Endothelial cell of umbilical vein (primary cell): ENCODE results near the gene AMPH.

Source experiments
- EZH2 ChIP-seq: IDR thresholded peaks from 2 replicates; pipeline ENCODE4 v1.6.1; 2012; ENCODE audit warnings: borderline replicate concordance, low read depth, mild to moderate bottlenecking, moderate library complexity, low read length, inconsistent platforms; ENCODE audit not compliant: severe bottlenecking
- FOS ChIP-seq: IDR thresholded peaks from 2 replicates; pipeline ENCODE4 v1.6.1; 2011; ENCODE audit warnings: mild to moderate bottlenecking, low read length, moderate library complexity, borderline replicate concordance; ENCODE audit not compliant: insufficient read depth
- GATA2 ChIP-seq: IDR thresholded peaks from 2 replicates; pipeline ENCODE4 v1.7.0; 2011; ENCODE audit warnings: low read depth, mild to moderate bottlenecking, moderate library complexity, mixed read lengths, low read length; ENCODE audit not compliant: insufficient read length, insufficient read depth
- MYC ChIP-seq: IDR thresholded peaks from one replicate; pipeline ENCODE4 v1.6.1; 2011; ENCODE audit warnings: mild to moderate bottlenecking, low read depth, low read length
- POLR2A ChIP-seq: IDR thresholded peaks from 2 replicates; pipeline ENCODE4 v1.6.1; 2012; ENCODE audit warnings: low read depth, mild to moderate bottlenecking, control low read depth, low read length
- POLR2AphosphoS5 ChIP-seq: IDR thresholded peaks from 2 replicates; pipeline ENCODE4 v1.6.1; 2012; ENCODE audit warnings: low read depth, mild to moderate bottlenecking, control low read depth, low read length, moderate library complexity; ENCODE audit not compliant: insufficient read depth
- TF ChIP-seq, protein P1 (sequence below), 2 donors: IDR thresholded peaks; 1 replicate in 1 of 2; 2 replicates in 1 of 2; pipeline ENCODE4 v1.5.1; 2011; ENCODE audit warnings: low read length in 2 of 2, mild to moderate bottlenecking in 2 of 2, moderate library complexity in 2 of 2, control low read depth in 1 of 2, inconsistent platforms in 1 of 2, low read depth in 1 of 2; ENCODE audit not compliant: insufficient read depth in 1 of 2; ENCODE audit errors: extremely low read depth in 1 of 2
- TF ChIP-seq, protein P2 (sequence below): IDR thresholded peaks from 2 replicates; pipeline ENCODE4 v1.6.1; 2011; ENCODE audit not compliant: insufficient read depth, insufficient read length

DNA sequence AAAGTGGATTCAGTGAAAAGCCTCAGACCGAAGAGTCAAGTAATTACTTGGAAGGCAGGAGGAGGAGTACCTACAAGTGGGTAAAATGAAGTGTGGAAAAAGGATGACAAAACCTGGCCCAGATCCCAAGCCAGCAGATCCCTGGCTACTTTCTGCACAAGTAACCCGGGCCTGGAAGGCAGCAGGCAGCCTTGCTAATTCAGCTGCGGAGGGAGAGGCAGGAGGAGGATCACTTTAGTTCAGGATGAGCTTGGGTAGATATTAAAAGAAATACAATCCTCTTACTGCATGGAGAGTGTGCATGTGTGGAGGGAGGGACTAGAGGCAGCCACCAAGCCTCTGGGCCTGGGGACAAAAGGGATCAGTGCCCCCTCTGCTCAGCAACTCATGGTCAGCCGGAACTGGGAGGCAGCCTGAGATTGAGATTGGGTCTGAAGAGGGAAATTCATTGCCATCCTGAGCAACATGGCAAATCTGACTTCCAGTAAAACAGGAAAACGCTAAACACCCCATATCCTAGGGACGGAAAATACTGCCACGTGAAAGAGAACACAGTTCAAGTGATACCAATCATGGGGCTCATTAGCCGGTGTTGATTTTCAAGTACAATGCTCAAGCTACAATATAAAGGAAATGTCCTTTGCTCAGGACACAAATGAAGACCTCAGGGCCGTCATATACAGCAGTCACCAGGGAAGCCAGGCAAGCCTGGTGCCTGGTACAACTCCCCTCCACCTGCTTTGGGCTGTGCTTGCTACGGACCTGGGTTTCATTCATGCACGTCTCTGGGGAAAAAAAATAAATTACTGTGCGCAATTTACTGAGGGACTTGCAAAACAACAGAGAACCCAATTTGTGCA is 1.3 kb downstream of the AMPH start:
- TF ChIP-seq MYC (no peak), EZH2 (no peak), POLR2A (no peak), POLR2AphosphoS5 (no peak), FOS (no peak), GATA2 (no peak)
- TF ChIP-seq, protein P1, sequence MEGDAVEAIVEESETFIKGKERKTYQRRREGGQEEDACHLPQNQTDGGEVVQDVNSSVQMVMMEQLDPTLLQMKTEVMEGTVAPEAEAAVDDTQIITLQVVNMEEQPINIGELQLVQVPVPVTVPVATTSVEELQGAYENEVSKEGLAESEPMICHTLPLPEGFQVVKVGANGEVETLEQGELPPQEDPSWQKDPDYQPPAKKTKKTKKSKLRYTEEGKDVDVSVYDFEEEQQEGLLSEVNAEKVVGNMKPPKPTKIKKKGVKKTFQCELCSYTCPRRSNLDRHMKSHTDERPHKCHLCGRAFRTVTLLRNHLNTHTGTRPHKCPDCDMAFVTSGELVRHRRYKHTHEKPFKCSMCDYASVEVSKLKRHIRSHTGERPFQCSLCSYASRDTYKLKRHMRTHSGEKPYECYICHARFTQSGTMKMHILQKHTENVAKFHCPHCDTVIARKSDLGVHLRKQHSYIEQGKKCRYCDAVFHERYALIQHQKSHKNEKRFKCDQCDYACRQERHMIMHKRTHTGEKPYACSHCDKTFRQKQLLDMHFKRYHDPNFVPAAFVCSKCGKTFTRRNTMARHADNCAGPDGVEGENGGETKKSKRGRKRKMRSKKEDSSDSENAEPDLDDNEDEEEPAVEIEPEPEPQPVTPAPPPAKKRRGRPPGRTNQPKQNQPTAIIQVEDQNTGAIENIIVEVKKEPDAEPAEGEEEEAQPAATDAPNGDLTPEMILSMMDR (IDR thresholded peaks at IDR 0.05; ENCODE audit: extremely low read depth in 1 of 2, insufficient read depth in 1 of 2, low read depth in 1 of 2, low read length in 2 of 2), result no peak
- TF ChIP-seq, protein P2, sequence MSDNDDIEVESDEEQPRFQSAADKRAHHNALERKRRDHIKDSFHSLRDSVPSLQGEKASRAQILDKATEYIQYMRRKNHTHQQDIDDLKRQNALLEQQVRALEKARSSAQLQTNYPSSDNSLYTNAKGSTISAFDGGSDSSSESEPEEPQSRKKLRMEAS, result no peak
